Ascending aorta (tissue), 2 donors: ENCODE results near the gene CNTNAP2. TPM values are rescaled to one million over a fixed set of nuclear protein-coding genes. Genes with fewer than 3 reads are reported as not detected.

ENCODE experiments used
- DNase-seq, 2 donors: peaks; one replicate each; pipeline ENCODE4 v3.0.0-alpha.2; 2019; ENCODE audit warnings: low spot score in 2 of 2
- H3K27ac ChIP-seq, 2 donors: fragments of 200-600 bp; sonication (generic); one replicate each; pipeline ENCODE4 v1.5.1; 2016 to 2017; ENCODE audit warnings: mild to moderate bottlenecking in 1 of 2
- H3K27me3 ChIP-seq: fragments of 200-600 bp; sonication (generic); one replicate; pipeline ENCODE4 v1.5.1; 2017
- H3K36me3 ChIP-seq, 2 donors: fragments of 200-600 bp; sonication (generic); one replicate each; pipeline ENCODE4 v1.5.1; 2016
- H3K4me1 ChIP-seq, 2 donors: fragments of 200-600 bp; sonication (generic); one replicate each; pipeline ENCODE4 v1.5.1; 2016 to 2017; ENCODE audit warnings: mild to moderate bottlenecking in 1 of 2
- H3K4me3 ChIP-seq, 2 donors: fragments of 200-600 bp; sonication (generic); one replicate each; pipeline ENCODE4 v1.5.1; 2016 to 2017; ENCODE audit warnings: mild to moderate bottlenecking in 1 of 2
- H3K9me3 ChIP-seq, 2 donors: fragments of 200-600 bp; sonication (generic); one replicate each; pipeline ENCODE4 v1.5.1; 2016
- intact Hi-C: fragments of 100-400 bp; cut with DNase I; formaldehyde crosslinking; loops from one replicate; pipeline ENCODE4 v1.15.1; 2023
- total RNA-seq: library from RNA; depleted of rRNA; stranded (reverse); fragments of >200 nt; gene quantifications from one replicate; pipeline ENCODE4 v1.1.0, GENCODE V29; 2016
- TF ChIP-seq, protein P1 (sequence below), 3 experiments: fragments of 200-600 bp in 2 of 3; fragments of 450-650 bp in 1 of 3; sonication (generic) in 2 of 3; IDR thresholded peaks; one replicate each; pipeline ENCODE4 v1.5.1; 2016 to 2019; ENCODE audit warnings: antibody characterized with exemption in 3 of 3, mild to moderate bottlenecking in 1 of 3, moderate library complexity in 1 of 3

CNTNAP2 gene
- total RNA-seq, 1 donor from 2014 or later = not detected

DNA sequence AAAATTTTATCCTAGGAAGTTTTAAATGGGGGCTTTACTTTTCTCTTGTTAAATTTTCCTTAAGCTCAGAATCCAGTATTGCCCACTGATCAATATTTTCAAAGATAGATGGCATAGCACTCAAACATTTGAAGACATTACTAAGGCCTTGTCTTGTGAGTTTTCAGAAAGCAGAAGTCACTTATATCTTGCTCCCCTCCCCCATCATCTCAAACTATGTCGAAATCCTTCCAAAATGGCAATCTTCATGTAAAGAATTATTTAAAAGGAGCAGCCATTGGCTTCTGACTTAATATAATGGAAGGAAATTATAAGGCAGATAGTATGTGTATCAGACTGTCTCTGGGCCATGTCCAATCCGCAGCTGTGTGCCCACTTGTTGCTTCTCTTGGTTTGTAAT is 1920.4 kb downstream of the CNTNAP2 start:
- no peak overlapping the region for H3K27ac ChIP-seq
- H3K4me3 ChIP-seq = no peak overlapping the region
- TF ChIP-seq, protein P1, sequence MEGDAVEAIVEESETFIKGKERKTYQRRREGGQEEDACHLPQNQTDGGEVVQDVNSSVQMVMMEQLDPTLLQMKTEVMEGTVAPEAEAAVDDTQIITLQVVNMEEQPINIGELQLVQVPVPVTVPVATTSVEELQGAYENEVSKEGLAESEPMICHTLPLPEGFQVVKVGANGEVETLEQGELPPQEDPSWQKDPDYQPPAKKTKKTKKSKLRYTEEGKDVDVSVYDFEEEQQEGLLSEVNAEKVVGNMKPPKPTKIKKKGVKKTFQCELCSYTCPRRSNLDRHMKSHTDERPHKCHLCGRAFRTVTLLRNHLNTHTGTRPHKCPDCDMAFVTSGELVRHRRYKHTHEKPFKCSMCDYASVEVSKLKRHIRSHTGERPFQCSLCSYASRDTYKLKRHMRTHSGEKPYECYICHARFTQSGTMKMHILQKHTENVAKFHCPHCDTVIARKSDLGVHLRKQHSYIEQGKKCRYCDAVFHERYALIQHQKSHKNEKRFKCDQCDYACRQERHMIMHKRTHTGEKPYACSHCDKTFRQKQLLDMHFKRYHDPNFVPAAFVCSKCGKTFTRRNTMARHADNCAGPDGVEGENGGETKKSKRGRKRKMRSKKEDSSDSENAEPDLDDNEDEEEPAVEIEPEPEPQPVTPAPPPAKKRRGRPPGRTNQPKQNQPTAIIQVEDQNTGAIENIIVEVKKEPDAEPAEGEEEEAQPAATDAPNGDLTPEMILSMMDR (IDR thresholded peaks at IDR 0.05) = no peak
- DNase-seq = no peak
- no peaks in the 10 kb centered on the region for H3K27me3 ChIP-seq
- H3K36me3 ChIP-seq = no peaks in the 10 kb centered on the region
- H3K4me1 ChIP-seq = no peaks in the 10 kb centered on the region
- H3K9me3 ChIP-seq = no peaks in the 10 kb centered on the region
- intact Hi-C loops = no loop called here

DNA sequence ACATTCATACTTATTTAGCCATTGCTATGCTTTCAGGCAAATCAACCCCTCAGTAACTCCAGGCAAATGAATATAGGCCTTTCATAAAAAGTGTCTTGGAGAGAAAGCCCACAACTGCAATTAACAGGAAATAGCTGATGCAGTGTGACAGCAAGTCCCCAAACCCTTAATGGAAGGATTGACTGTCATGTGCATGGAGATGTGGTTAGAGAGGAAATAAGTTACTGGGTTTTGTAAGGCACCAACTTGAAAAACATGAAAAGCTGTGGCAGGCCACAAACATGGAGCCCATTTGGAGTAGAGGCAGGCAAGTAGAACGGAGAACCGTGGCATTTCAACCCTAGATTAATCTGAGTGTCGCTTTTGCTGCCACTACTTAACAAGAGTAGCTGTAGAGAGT is 1924.6 kb downstream of the CNTNAP2 start:
- Histone ChIP-seq H3K4me3 (no peak overlapping the region), H3K27me3 (no peaks in the 10 kb centered on the region), H3K4me1 (no peaks in the 10 kb centered on the region), H3K27ac (no peak overlapping the region), H3K36me3 (no peaks in the 10 kb centered on the region), H3K9me3 (no peaks in the 10 kb centered on the region)
- intact Hi-C loops = no loop called here
- TF ChIP-seq, protein P1 (IDR thresholded peaks at IDR 0.05) = no peak
- no peak for DNase-seq

DNA sequence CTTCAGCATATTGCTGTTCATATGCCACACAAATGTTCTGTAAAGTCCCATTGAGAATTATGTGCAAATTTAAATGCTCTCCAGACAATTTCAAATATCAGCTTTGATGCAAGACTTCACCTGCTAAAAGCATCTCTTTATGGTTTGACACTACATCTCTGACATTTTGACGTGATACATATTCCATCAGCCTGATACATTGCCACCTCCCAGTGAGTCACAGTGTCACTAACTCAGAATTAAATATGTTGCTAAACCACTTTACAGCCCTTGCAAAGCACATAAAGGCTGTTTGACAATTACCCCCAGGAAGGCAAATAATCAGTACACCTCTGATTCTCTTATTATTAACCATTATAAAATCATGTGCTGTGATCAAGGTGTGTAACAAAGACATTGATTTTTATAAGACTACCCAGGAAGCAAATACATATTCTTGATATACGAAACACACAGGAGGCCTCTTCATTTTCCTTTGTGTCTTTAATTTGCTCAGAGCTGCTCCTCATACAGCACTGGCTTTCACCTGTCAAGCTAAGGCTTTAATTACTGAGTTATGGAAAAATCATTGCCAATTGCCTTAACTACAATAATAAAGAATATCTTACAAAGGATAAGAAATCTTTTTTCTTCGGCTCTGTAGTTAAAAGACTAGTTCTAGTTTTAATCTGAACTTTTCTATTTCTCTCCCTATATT is 1926.5 kb downstream of the CNTNAP2 start:
- no peaks in the 10 kb centered on the region for H3K36me3 ChIP-seq
- H3K9me3 ChIP-seq = no peaks in the 10 kb centered on the region
- no peaks in the 10 kb centered on the region for H3K27me3 ChIP-seq
- H3K4me1 ChIP-seq = no peaks in the 10 kb centered on the region
- no peak overlapping the region for H3K27ac ChIP-seq
- TF ChIP-seq, protein P1 (IDR thresholded peaks at IDR 0.05) = no peak
- no peak overlapping the region for H3K4me3 ChIP-seq
- intact Hi-C loops = no loop called here
- no peak for DNase-seq

DNA sequence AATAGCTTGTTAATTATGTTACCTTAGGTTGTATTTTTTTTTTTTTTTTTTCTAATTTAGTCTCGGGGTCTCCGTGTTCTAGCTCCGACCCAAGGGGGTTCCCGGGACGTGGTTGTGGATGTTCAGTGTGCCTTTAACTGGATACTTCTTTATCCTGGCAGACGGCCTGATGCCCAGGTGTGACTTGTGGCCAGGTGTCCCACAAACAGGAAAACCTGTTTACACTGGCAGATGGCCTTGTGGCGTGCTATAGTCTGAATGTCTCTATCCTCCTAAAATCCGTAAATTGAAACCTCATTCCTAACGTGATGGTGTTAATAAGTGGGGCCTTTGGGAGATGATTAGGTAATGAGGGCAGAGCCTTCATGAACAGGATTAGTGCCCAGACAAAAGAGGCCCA is 1927.6 kb downstream of the CNTNAP2 start:
- TF ChIP-seq, protein P1 (IDR thresholded peaks at IDR 0.05) = no peak
- DNase-seq = no peak
- no peaks in the 10 kb centered on the region for H3K27me3 ChIP-seq
- no peak overlapping the region for H3K27ac ChIP-seq
- no peaks in the 10 kb centered on the region for H3K9me3 ChIP-seq
- no peak overlapping the region for H3K4me3 ChIP-seq
- intact Hi-C loops = no loop called here
- no peaks in the 10 kb centered on the region for H3K4me1 ChIP-seq
- no peaks in the 10 kb centered on the region for H3K36me3 ChIP-seq

DNA sequence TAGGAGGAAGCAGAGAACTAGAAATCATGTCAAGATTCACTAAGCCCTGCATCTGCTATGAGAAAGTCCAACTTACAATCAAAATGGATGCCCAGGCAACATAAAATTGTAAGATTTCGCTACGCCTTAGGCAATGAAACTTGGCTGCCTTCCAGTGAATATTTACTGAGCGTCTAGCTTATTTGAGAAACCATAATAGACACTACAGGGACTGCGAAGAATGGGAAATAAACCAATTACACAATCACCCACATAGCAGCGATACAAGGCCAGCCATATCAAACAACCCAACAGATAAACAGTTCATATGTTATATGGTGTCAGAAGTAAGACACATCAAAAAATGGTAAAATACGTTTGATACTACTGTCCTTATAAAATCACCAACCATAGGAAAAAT is 1928.9 kb downstream of the CNTNAP2 start:
- Histone ChIP-seq H3K27ac (no peak overlapping the region), H3K36me3 (no peaks in the 10 kb centered on the region), H3K9me3 (no peaks in the 10 kb centered on the region), H3K4me3 (no peak overlapping the region), H3K27me3 (no peaks in the 10 kb centered on the region), H3K4me1 (no peaks in the 10 kb centered on the region)
- intact Hi-C loops = no loop called here
- no peak for DNase-seq
- TF ChIP-seq, protein P1 (IDR thresholded peaks at IDR 0.05) = no peak

DNA sequence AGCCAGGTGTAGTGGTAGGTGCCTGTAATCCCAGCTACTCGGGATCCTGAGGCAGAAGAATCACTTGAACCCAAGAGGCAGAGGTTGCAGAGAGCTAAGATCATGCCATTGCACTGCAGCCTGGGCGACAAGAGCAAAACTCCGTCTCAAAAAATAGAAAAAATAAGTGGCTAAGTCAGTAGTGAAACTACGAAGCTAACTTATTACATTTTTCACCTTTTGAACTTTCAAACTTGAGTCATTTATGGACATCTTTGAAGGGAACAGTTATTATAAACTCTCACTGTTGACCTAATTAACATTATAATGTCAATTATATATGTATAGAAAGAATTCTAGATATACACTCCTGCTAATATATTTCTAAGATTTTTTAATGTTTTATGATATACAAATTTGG is 1932.5 kb downstream of the CNTNAP2 start:
- Histone ChIP-seq H3K27me3 (no peaks in the 10 kb centered on the region), H3K36me3 (no peaks in the 10 kb centered on the region), H3K4me1 (no peaks in the 10 kb centered on the region), H3K4me3 (no peak overlapping the region), H3K9me3 (no peaks in the 10 kb centered on the region), H3K27ac (no peak overlapping the region)
- TF ChIP-seq, protein P1 (IDR thresholded peaks at IDR 0.05) = no peak
- intact Hi-C loops = no loop called here
- DNase-seq = no peak
